PC-9 (cell line): ENCODE measurements around the gene KRTAP5-6.

Experiments
- EZH2 ChIP-seq: fragments of 200-600 bp; sonication (generic); IDR thresholded peaks from 2 replicates; pipeline ENCODE4 v1.8.0; 2017; ENCODE audit warnings: antibody characterized with exemption, low read depth
- TF ChIP-seq, protein P1 (sequence below): fragments of 200-600 bp; sonication (generic); conservative IDR thresholded peaks from 2 replicates; pipeline ENCODE4 v1.6.1; 2017; ENCODE audit warnings: mixed run types, antibody characterized with exemption, mild to moderate bottlenecking, moderate library complexity

- TF ChIP-seq, protein P1, sequence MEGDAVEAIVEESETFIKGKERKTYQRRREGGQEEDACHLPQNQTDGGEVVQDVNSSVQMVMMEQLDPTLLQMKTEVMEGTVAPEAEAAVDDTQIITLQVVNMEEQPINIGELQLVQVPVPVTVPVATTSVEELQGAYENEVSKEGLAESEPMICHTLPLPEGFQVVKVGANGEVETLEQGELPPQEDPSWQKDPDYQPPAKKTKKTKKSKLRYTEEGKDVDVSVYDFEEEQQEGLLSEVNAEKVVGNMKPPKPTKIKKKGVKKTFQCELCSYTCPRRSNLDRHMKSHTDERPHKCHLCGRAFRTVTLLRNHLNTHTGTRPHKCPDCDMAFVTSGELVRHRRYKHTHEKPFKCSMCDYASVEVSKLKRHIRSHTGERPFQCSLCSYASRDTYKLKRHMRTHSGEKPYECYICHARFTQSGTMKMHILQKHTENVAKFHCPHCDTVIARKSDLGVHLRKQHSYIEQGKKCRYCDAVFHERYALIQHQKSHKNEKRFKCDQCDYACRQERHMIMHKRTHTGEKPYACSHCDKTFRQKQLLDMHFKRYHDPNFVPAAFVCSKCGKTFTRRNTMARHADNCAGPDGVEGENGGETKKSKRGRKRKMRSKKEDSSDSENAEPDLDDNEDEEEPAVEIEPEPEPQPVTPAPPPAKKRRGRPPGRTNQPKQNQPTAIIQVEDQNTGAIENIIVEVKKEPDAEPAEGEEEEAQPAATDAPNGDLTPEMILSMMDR: no peak
- TF ChIP-seq EZH2: no peak
Measured at GRCh38 chr11:1705126-1706052, 8.4 kb downstream of the KRTAP5-6 start.
